GM19438 (cell line): Measurements from ENCODE around the gene TLE2.
"Not testable (repeated sequence)": the region's sequence is repeated elsewhere in the genome, so short reads cannot be mapped to it uniquely, and the experiment has no call there.

Source experiments
- ATAC-seq: cut with Tn5 transposase; IDR thresholded peaks from one replicate; pipeline ENCODE4 v1.9.1; 2021; ENCODE audit warnings: low read depth; ENCODE audit not compliant: unreplicated experiment

Gene TLE2

GRCh38 chr19:3015126-3016057 is 13.7 kb downstream of the TLE2 start:
- no peak for ATAC-seq

- ATAC-seq, result no peak
Measured at GRCh38 chr19:3014135-3014534, 14.9 kb downstream of the TLE2 start.

- ATAC-seq, result no peak
Measured at GRCh38 chr19:3013263-3013725, 15.8 kb downstream of the TLE2 start.

GRCh38 chr19:3012621-3013262 is 16.3 kb downstream of the TLE2 start:
- ATAC-seq, result no peak

- not testable (repeated sequence) for ATAC-seq
Measured at GRCh38 chr19:3012059-3012458, 17.0 kb downstream of the TLE2 start.

GRCh38 chr19:3010871-3011270 is 18.2 kb downstream of the TLE2 start:
- ATAC-seq, result no peak

- ATAC-seq, result no peak
Measured at GRCh38 chr19:3008994-3009393, 20.1 kb downstream of the TLE2 start.

GRCh38 chr19:3007975-3008374 is 21.1 kb downstream of the TLE2 start:
- no peak for ATAC-seq

GRCh38 chr19:3006075-3006767 is 22.9 kb downstream of the TLE2 start:
- no peak for ATAC-seq

- no peak for ATAC-seq
Measured at GRCh38 chr19:3005345-3005744, 23.7 kb downstream of the TLE2 start.

- no peak for ATAC-seq
Measured at GRCh38 chr19:3004522-3004921, 24.6 kb downstream of the TLE2 start.

- ATAC-seq, result no peak
Measured at GRCh38 chr19:3003046-3003445, 26.0 kb downstream of the TLE2 start.

GRCh38 chr19:3001235-3001800 is 27.8 kb downstream of the TLE2 start:
- no peak for ATAC-seq

GRCh38 chr19:2998642-2999041 is 30.4 kb downstream of the TLE2 start:
- ATAC-seq, result no peak

GRCh38 chr19:2997720-2998119 is 31.4 kb downstream of the TLE2 start:
- no peak for ATAC-seq

GRCh38 chr19:2994588-2995131 is 34.4 kb downstream of the TLE2 start:
- ATAC-seq, result no peak

GRCh38 chr19:2993579-2993978 is 35.5 kb downstream of the TLE2 start:
- no peak for ATAC-seq

- no peak for ATAC-seq
Measured at GRCh38 chr19:2992958-2993357, 36.1 kb downstream of the TLE2 start.

GRCh38 chr19:2992333-2992732 is 36.7 kb downstream of the TLE2 start:
- not testable (repeated sequence) for ATAC-seq

- ATAC-seq, result no peak
Measured at GRCh38 chr19:2989236-2989946, 39.7 kb downstream of the TLE2 start.
